Stimulated activated CD8-positive, alpha-beta memory T cell treated with anti-CD3 and anti-CD28 coated beads, Interleukin-12 subunit alpha, Interleukin-12 subunit beta, amount 100 ng/mL, for 24 hours (primary cell): ENCODE measurements around the gene MINPP1.
"Not testable (repeated sequence)": the region's sequence is repeated elsewhere in the genome, so short reads cannot be mapped to it uniquely, and the experiment has no call there.

ENCODE experiments used
- DNase-seq: peaks from one replicate; pipeline ENCODE4 v3.0.0-alpha.2; 2020; ENCODE audit errors: extremely low read depth

The MINPP1 gene

DNA sequence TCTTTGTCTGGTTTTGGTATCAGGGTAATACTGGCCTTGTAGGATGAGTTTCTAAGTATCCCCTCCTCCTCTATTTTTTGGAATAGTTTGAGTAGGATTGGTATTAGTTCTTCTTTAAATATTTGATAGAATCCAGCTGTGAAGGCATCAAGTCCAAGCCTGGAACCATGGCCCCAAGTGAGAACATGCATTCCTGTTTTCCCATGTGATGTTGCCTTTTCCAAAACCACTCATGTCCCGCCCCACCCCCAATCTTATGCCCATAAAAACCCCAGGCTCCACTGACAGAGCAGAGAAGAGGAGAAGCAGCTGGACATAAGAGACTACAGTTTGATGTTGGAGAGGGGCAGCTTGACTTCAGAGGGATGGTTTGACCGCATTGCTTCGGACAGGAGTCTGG, 71.2 kb downstream of the MINPP1 start:
- DNase-seq: no peak

GRCh38 chr10:87578160-87578841, 73.6 kb downstream of the MINPP1 start:
- no peak for DNase-seq

DNA sequence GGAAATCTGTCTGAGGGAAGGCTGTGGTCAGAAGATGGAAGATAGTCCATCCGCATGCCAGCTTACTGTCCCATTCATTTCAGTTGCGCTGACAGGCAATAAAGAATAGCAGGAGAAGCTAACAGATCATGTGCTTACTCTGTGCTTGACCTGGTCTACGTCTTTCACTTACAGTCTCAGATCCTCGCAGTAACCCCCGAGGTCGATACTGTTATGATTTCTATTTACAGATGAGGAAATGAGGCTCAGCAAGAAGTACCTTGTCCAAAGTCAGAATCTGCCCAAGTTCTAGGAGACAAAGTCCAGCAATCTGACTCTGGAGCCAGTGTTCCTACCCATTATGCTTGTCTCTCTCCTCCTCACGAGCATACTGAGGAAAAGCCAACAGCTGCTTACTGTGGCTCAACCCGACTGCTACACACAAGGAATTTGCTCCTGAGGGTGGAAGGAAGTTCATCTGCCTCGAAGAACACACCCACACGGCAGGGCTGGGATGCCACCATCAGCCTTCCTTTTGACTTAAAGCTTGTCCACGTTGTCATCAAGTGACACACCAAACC, 74.2 kb downstream of the MINPP1 start:
- DNase-seq: no peak

GRCh38 chr10:87579563-87579962, 74.9 kb downstream of the MINPP1 start:
- DNase-seq: no peak

DNA sequence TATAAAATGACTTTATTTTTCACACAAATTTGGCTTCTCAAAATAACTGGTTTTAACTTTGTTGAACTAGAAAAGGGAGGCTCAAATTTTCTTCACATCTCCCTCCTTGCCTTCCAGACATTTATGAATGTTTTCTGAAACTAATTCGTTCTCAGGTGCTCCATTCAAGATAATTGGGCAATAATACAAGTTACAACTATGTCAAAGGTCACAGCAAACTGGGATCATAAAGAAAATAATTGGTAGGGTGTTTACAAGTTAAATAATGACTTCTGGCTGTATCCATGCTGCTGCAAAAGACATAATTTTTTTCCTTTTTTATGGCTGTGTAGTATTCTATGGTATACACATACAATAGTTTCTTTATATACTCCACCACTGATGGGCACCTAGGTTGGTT, 75.3 kb downstream of the MINPP1 start:
- DNase-seq: no peak

GRCh38 chr10:87585565-87586514, 81.1 kb downstream of the MINPP1 start:
- no peak for DNase-seq

- no peak for DNase-seq
Measured at GRCh38 chr10:87589645-87590051, 85.0 kb downstream of the MINPP1 start.

- no peak for DNase-seq
Measured at GRCh38 chr10:87590705-87591588, 86.3 kb downstream of the MINPP1 start.

GRCh38 chr10:87591589-87591886, 86.8 kb downstream of the MINPP1 start:
- DNase-seq: no peak

GRCh38 chr10:87592920-87593319, 88.2 kb downstream of the MINPP1 start:
- not testable (repeated sequence) for DNase-seq

GRCh38 chr10:87593702-87594101, 89.0 kb downstream of the MINPP1 start:
- DNase-seq: no peak

- DNase-seq: no peak
Measured at GRCh38 chr10:87594181-87594580, 89.5 kb downstream of the MINPP1 start.

GRCh38 chr10:87594864-87595263, 90.2 kb downstream of the MINPP1 start:
- no peak for DNase-seq

DNA sequence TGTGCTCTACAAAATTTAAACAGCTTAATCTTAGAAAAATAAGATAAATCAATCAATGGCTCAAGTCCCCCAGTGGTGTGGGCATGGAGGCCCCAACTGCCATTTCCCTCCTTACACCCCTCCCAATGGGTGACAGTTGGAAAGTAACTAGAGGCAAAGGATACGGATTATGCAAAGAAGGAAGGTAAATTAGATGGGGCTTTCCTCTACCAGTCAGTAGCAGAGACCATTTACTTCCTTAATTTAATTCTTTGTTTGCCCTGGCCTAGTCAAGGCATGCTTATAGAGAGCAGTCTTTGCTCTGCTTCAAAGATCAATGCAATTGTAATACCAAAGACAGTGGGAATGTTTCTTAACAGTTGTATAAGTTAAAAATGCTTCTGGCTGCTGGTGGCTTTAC, 91.7 kb downstream of the MINPP1 start:
- no peak for DNase-seq

GRCh38 chr10:87598700-87599099, 94.0 kb downstream of the MINPP1 start:
- no peak for DNase-seq

DNA sequence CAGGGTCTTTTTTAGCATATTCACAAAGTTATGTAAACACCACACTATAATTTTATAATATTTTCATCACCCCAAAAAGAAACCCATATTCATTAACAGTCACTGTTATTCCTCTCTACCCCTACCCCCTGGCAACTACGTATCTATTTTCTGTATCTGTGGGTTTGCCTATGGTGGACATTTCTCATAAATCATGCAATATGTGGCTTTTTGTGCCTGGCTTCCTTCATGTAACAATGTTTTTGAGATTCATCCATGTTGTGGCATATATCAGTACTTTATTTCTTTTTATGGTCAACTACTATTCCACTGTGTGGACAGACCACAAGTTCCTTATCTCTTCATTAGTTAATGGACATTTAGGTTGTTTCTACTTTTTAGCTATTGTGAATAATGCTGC, 95.9 kb downstream of the MINPP1 start:
- DNase-seq: no peak
